Measurements from ENCODE around the gene FBXL15. TPM values are rescaled to one million over a fixed set of nuclear protein-coding genes. Genes with fewer than 3 reads are reported as not detected.
A peak's percentile ranks its signal among the peaks of the same experiment; 100 is the strongest.

The FBXL15 gene
- total and polyA plus RNA-seq, 2 of the 13 experiments (the other 11 are each of a cell fraction or from before 2014, with no cell fraction given): 4.3 to 8.3 TPM

GRCh38 chr10:102422545-102423129, 2.0 kb downstream of the FBXL15 start (continued):
- TF ChIP-seq KDM1A (CRISPR knock-in tag; IDR thresholded peaks at IDR 0.05): 0 out of 2 replicates have a peak, but pooled peaks have one; percentile 49
- TF ChIP-seq ETV5 (CRISPR knock-in tag; IDR thresholded peaks at IDR 0.05; ENCODE audit: borderline replicate concordance): peak; percentile 84
- TF ChIP-seq, protein P1, sequence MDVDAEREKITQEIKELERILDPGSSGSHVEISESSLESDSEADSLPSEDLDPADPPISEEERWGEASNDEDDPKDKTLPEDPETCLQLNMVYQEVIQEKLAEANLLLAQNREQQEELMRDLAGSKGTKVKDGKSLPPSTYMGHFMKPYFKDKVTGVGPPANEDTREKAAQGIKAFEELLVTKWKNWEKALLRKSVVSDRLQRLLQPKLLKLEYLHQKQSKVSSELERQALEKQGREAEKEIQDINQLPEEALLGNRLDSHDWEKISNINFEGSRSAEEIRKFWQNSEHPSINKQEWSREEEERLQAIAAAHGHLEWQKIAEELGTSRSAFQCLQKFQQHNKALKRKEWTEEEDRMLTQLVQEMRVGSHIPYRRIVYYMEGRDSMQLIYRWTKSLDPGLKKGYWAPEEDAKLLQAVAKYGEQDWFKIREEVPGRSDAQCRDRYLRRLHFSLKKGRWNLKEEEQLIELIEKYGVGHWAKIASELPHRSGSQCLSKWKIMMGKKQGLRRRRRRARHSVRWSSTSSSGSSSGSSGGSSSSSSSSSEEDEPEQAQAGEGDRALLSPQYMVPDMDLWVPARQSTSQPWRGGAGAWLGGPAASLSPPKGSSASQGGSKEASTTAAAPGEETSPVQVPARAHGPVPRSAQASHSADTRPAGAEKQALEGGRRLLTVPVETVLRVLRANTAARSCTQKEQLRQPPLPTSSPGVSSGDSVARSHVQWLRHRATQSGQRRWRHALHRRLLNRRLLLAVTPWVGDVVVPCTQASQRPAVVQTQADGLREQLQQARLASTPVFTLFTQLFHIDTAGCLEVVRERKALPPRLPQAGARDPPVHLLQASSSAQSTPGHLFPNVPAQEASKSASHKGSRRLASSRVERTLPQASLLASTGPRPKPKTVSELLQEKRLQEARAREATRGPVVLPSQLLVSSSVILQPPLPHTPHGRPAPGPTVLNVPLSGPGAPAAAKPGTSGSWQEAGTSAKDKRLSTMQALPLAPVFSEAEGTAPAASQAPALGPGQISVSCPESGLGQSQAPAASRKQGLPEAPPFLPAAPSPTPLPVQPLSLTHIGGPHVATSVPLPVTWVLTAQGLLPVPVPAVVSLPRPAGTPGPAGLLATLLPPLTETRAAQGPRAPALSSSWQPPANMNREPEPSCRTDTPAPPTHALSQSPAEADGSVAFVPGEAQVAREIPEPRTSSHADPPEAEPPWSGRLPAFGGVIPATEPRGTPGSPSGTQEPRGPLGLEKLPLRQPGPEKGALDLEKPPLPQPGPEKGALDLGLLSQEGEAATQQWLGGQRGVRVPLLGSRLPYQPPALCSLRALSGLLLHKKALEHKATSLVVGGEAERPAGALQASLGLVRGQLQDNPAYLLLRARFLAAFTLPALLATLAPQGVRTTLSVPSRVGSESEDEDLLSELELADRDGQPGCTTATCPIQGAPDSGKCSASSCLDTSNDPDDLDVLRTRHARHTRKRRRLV (CRISPR knock-in tag; IDR thresholded peaks at IDR 0.05): no peak
- TF ChIP-seq, protein P2, sequence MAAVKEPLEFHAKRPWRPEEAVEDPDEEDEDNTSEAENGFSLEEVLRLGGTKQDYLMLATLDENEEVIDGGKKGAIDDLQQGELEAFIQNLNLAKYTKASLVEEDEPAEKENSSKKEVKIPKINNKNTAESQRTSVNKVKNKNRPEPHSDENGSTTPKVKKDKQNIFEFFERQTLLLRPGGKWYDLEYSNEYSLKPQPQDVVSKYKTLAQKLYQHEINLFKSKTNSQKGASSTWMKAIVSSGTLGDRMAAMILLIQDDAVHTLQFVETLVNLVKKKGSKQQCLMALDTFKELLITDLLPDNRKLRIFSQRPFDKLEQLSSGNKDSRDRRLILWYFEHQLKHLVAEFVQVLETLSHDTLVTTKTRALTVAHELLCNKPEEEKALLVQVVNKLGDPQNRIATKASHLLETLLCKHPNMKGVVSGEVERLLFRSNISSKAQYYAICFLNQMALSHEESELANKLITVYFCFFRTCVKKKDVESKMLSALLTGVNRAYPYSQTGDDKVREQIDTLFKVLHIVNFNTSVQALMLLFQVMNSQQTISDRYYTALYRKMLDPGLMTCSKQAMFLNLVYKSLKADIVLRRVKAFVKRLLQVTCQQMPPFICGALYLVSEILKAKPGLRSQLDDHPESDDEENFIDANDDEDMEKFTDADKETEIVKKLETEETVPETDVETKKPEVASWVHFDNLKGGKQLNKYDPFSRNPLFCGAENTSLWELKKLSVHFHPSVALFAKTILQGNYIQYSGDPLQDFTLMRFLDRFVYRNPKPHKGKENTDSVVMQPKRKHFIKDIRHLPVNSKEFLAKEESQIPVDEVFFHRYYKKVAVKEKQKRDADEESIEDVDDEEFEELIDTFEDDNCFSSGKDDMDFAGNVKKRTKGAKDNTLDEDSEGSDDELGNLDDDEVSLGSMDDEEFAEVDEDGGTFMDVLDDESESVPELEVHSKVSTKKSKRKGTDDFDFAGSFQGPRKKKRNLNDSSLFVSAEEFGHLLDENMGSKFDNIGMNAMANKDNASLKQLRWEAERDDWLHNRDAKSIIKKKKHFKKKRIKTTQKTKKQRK (IDR thresholded peaks at IDR 0.05; ENCODE audit: low read length): no peak
- no peak for TF ChIP-seq FOXA1 (IDR thresholded peaks at IDR 0.05)
- TF ChIP-seq FOXA1 (CRISPR knock-in tag; IDR thresholded peaks at IDR 0.05): peak; percentile 50; the same call in 1 of the 2 replicates
- no peak for TF ChIP-seq MAZ (IDR thresholded peaks at IDR 0.05; ENCODE audit: borderline replicate concordance, low read depth, low read length)
- TF ChIP-seq MAZ (CRISPR knock-in tag; IDR thresholded peaks at IDR 0.05; ENCODE audit: low read depth): peak; percentile 61; the same call in 1 of the 2 replicates
- peak; percentile 75; the same call in 1 of the 2 replicates for TF ChIP-seq HOXD1 (CRISPR knock-in tag; IDR thresholded peaks at IDR 0.05)
- TF ChIP-seq ZNF598 (CRISPR knock-in tag; IDR thresholded peaks at IDR 0.05; ENCODE audit: borderline replicate concordance): 0 out of 2 replicates have a peak, but pooled peaks have one; percentile 28
- TF ChIP-seq FOXA3 (CRISPR knock-in tag; IDR thresholded peaks at IDR 0.05): peak; percentile 39; the same call in 1 of the 2 replicates
- peak; percentile 79 for TF ChIP-seq ZMYM4 (CRISPR knock-in tag; IDR thresholded peaks at IDR 0.05)
- TF ChIP-seq HIC2 (CRISPR knock-in tag; IDR thresholded peaks at IDR 0.05; ENCODE audit: low read depth): peak; percentile 28; the same call in 1 of the 2 replicates
- TF ChIP-seq ZSCAN9 (CRISPR knock-in tag; IDR thresholded peaks at IDR 0.05; ENCODE audit: borderline replicate concordance): peak; percentile 24; the same call in 1 of the 2 replicates
- TF ChIP-seq FOXC1 (CRISPR knock-in tag; IDR thresholded peaks at IDR 0.05; ENCODE audit: borderline replicate concordance): peak; percentile 80; the same call in 1 of the 2 replicates
- TF ChIP-seq, protein P3, sequence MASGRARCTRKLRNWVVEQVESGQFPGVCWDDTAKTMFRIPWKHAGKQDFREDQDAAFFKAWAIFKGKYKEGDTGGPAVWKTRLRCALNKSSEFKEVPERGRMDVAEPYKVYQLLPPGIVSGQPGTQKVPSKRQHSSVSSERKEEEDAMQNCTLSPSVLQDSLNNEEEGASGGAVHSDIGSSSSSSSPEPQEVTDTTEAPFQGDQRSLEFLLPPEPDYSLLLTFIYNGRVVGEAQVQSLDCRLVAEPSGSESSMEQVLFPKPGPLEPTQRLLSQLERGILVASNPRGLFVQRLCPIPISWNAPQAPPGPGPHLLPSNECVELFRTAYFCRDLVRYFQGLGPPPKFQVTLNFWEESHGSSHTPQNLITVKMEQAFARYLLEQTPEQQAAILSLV (CRISPR knock-in tag; IDR thresholded peaks at IDR 0.05; ENCODE audit: borderline replicate concordance): peak; percentile 39; the same call in 1 of the 2 replicates
- TF ChIP-seq PHF21A (CRISPR knock-in tag; IDR thresholded peaks at IDR 0.05): peak; percentile 75

All from HepG2 (cell line).